Measurements from ENCODE around the gene KIRREL1.

DNA sequence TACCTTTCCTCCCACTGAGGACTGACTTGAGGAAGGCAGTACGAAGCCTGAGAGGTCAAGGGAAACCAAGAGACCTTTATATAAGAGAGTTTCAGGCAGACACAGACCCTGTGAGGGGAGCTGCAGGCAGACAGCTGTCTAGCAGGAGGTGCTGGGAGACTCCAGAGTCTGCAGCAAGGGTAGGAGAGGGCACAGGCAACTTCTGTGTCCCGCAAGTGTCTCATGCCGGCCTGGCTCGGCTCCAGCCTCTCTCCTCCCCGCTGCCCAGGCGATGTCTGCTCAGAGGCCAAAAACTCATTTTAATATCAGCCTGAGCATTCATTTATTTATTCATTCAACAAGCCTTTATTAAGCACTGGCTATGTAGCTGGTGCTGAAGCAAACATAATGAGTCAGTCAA lies 83.0 kb downstream of the KIRREL1 start:
- TF ChIP-seq POLR2A (IDR thresholded peaks at IDR 0.05), result no peak
- TF ChIP-seq, protein P1, sequence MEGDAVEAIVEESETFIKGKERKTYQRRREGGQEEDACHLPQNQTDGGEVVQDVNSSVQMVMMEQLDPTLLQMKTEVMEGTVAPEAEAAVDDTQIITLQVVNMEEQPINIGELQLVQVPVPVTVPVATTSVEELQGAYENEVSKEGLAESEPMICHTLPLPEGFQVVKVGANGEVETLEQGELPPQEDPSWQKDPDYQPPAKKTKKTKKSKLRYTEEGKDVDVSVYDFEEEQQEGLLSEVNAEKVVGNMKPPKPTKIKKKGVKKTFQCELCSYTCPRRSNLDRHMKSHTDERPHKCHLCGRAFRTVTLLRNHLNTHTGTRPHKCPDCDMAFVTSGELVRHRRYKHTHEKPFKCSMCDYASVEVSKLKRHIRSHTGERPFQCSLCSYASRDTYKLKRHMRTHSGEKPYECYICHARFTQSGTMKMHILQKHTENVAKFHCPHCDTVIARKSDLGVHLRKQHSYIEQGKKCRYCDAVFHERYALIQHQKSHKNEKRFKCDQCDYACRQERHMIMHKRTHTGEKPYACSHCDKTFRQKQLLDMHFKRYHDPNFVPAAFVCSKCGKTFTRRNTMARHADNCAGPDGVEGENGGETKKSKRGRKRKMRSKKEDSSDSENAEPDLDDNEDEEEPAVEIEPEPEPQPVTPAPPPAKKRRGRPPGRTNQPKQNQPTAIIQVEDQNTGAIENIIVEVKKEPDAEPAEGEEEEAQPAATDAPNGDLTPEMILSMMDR (IDR thresholded peaks at IDR 0.05), result no peak
